Measurements from ENCODE around the gene EPHB2.

DNA sequence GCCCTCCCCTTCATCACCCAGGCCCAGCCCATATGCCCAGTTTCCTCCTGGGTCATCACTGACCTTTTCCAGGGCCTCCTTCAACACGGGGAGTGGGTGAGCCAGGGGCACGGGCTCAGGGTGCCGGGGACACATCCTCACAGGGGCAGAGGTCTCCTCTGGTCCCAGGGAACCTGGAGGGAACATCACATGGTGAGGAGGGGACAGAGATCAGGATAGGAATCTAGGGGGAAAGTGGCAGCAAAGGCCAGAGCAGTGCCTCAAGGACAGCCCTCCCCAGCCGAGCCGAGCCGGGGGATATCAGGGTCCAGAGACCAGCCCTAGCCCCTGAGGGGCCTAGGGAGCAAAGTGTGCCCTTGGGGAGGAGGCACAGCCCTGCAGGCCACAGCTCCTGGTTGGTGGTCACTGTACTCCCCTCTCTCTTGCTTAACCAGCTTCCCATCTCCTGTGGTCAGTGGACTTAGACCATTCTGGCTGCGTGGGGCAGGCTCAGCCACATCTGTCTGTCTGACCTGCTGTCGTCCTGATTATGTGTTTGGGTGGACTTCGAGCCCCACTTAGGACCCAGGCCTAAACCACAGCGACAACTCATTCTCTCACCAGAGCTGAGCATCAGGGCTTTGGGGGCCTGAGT is 252.5 kb downstream of the EPHB2 start:
- TF ChIP-seq, protein P1, sequence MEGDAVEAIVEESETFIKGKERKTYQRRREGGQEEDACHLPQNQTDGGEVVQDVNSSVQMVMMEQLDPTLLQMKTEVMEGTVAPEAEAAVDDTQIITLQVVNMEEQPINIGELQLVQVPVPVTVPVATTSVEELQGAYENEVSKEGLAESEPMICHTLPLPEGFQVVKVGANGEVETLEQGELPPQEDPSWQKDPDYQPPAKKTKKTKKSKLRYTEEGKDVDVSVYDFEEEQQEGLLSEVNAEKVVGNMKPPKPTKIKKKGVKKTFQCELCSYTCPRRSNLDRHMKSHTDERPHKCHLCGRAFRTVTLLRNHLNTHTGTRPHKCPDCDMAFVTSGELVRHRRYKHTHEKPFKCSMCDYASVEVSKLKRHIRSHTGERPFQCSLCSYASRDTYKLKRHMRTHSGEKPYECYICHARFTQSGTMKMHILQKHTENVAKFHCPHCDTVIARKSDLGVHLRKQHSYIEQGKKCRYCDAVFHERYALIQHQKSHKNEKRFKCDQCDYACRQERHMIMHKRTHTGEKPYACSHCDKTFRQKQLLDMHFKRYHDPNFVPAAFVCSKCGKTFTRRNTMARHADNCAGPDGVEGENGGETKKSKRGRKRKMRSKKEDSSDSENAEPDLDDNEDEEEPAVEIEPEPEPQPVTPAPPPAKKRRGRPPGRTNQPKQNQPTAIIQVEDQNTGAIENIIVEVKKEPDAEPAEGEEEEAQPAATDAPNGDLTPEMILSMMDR (IDR thresholded peaks at IDR 0.05): no peak
- TF ChIP-seq POLR2A (IDR thresholded peaks at IDR 0.05): no peak

All from vagina (tissue), 2 donors.